Neural crest cell (in vitro differentiated cells): Measurements from ENCODE around the gene BABAM2. TPM values are rescaled to one million over a fixed set of nuclear protein-coding genes. Genes with fewer than 3 reads are reported as not detected.

Experiments
- DNase-seq: peaks from one replicate; pipeline ENCODE4 v3.0.0; 2021; ENCODE audit warnings: low read depth, mixed read lengths, low spot score
- H3K27ac Mint-ChIP-seq: one replicate; pipeline ENCODE4 v1.8.0; 2021; ENCODE audit warnings: mild to moderate bottlenecking, mixed read lengths; ENCODE audit not compliant: unreplicated experiment
- H3K27me3 Mint-ChIP-seq: 2 replicates; pipeline ENCODE4 v1.8.0; 2021; ENCODE audit warnings: low read depth, mild to moderate bottlenecking, mixed read lengths
- H3K36me3 Mint-ChIP-seq: 2 replicates; pipeline ENCODE4 v1.8.0; 2021; ENCODE audit warnings: low read depth, mild to moderate bottlenecking, mixed read lengths
- H3K4me1 Mint-ChIP-seq: 2 replicates; pipeline ENCODE4 v1.8.0; 2021; ENCODE audit warnings: mixed read lengths
- H3K4me3 Mint-ChIP-seq: one replicate; pipeline ENCODE4 v1.8.0; 2021; ENCODE audit warnings: mild to moderate bottlenecking, mixed read lengths
- H3K9me3 Mint-ChIP-seq: 2 replicates; pipeline ENCODE4 v1.8.0; 2021; ENCODE audit warnings: mixed read lengths
- long read RNA-seq: library from polyadenylated mRNA; unstranded; transcript quantifications from one replicate; pipeline ENCODE4 v2.0.0, GENCODE V29; 2020
- total RNA-seq: library from RNA; stranded (reverse); gene quantifications from 2 replicates; pipeline ENCODE4 v1.2.1, GENCODE V29; 2021
- TF ChIP-seq, protein P1 (sequence below): fragments of 200-600 bp; sonication (generic); conservative IDR thresholded peaks from 2 replicates; pipeline ENCODE4 v1.5.0; 2021; ENCODE audit warnings: antibody characterized with exemption, mild to moderate bottlenecking

The BABAM2 gene
- 28.6 and 30.8 TPM in 2 replicates for total RNA-seq
- long read RNA-seq, transcript BABAM2-202 (13 exons, 1,852 nt): minor isoform, 8 of 81 reads
- long read RNA-seq, transcript BABAM2-204 (12 exons, 1,657 nt): major isoform, 57 of 81 reads
- long read RNA-seq, transcript BABAM2-203 (13 exons, 1,686 nt): minor isoform, 5 of 81 reads
- long read RNA-seq, partial matches to known transcripts: 3 of 81 reads
- long read RNA-seq, other reads (novel, unspliced or antisense): 4 of 81 reads

DNA sequence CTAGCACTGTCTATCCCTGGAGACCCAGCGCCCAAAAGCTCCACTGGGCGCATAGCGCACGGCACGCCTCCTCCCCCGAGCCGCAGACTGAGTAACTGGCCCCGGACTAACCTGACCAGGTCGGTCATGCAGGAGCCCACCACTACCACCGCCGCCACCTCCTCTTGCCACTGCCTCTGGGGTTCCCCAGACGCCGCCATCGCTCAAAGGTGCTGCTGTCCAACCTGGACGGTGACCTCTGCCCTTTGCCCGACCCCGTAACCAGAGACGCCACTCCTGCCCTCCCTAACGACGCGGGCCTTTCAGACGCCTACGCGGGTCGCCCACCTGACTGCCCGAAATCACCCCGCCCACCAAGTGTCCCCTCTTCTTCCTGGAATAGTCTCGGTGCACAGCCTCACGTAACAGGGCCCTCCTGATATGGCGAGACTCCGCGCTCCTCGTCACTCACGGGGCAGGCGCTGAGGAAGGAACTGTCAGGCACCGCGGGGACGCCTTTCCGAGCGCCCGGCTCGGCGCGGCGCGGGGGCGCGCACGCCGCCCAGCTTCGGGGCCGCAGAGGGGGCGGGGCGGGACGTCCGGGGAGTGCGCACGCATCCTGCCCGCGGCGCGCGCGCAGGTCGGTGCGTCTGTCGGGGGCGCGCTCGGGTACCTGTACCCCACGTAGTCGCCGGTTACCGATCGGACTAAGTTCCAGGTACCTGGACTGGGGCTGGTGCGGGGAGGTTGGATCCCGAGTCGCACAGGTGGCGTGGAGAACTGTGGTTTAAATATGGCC, at the start of gene BABAM2, which contains the start of gene RBKS:
Gene BABAM2 (plus strand): TSS at position 584 of the 778 bp plus-strand sequence. CDS start 3,828 bp downstream, outside the sequence.
Gene RBKS (minus strand): TSS at position 242 of the 778 bp plus-strand sequence. CDS start 42 bp downstream, at position 200.
- peak; percentile 76 for DNase-seq
- Mint-ChIP-seq H3K27me3 (no peaks in the 10 kb centered on the region), H3K27ac (peak within 1 kb of the TSS; percentile 100), H3K4me3 (peak within 1 kb of the TSS; percentile 96), H3K36me3 (no peaks in the 10 kb centered on the region), H3K4me1 (peaks cover 21% of the 10 kb centered on the region), H3K9me3 (no peaks in the 10 kb centered on the region)
- TF ChIP-seq, protein P1, sequence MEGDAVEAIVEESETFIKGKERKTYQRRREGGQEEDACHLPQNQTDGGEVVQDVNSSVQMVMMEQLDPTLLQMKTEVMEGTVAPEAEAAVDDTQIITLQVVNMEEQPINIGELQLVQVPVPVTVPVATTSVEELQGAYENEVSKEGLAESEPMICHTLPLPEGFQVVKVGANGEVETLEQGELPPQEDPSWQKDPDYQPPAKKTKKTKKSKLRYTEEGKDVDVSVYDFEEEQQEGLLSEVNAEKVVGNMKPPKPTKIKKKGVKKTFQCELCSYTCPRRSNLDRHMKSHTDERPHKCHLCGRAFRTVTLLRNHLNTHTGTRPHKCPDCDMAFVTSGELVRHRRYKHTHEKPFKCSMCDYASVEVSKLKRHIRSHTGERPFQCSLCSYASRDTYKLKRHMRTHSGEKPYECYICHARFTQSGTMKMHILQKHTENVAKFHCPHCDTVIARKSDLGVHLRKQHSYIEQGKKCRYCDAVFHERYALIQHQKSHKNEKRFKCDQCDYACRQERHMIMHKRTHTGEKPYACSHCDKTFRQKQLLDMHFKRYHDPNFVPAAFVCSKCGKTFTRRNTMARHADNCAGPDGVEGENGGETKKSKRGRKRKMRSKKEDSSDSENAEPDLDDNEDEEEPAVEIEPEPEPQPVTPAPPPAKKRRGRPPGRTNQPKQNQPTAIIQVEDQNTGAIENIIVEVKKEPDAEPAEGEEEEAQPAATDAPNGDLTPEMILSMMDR: no peak

DNA sequence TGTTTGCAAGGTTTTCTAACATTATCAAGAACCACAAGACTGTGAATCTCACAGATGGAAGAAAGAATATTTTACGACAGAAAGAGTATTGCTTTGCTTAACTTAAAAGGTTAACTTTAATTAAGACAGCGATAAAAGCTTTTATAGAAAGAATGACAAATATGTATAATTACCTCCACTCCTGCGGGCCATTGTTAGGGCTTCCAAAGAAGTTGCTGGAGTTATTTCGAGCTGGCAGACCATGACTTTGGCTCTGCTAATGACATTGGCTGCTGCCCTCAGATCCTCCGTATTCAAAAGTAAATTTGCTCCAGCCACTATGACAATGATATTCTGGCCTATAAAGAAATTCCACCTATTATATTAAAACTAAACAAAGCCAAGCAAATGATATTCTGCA, 47.6 kb upstream of the BABAM2 start:
- Mint-ChIP-seq H3K27me3 (no peaks in the 10 kb centered on the region), H3K9me3 (no peaks in the 10 kb centered on the region)
- TF ChIP-seq, protein P1: no peak

DNA sequence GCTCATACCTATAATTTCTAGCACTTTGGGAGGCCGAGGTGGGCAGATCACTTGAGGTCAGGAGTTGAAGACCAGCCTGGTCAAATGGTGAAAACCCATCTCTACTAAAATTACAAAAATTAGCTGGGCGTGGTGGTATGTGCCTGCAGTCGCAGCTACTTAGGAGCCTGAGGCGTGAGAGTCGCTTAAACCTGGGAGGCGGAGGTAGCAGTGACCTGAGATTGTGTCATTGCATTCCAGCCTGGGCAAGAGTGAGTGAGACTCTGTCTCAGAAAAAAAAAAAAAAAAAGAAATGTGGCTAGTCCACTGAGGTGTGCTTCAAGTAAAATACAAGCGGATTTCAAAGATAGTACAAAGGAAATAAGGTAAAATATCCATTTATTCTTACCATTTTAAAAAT, 46.5 kb upstream of the BABAM2 start:
- TF ChIP-seq, protein P1: no peak
- H3K4me1 Mint-ChIP-seq: no peaks in the 10 kb centered on the region
- no peaks in the 10 kb centered on the region for H3K36me3 Mint-ChIP-seq
- DNase-seq: no peak
- no peak overlapping the region for H3K4me3 Mint-ChIP-seq
- no peak overlapping the region for H3K27ac Mint-ChIP-seq
- no peaks in the 10 kb centered on the region for H3K27me3 Mint-ChIP-seq
- H3K9me3 Mint-ChIP-seq: no peaks in the 10 kb centered on the region

More for the DNA sequence above, 47.6 kb upstream of the BABAM2 start:
- Mint-ChIP-seq H3K4me3 (no peak overlapping the region), H3K27ac (no peak overlapping the region), H3K4me1 (no peaks in the 10 kb centered on the region), H3K36me3 (no peaks in the 10 kb centered on the region)
- no peak for DNase-seq

DNA sequence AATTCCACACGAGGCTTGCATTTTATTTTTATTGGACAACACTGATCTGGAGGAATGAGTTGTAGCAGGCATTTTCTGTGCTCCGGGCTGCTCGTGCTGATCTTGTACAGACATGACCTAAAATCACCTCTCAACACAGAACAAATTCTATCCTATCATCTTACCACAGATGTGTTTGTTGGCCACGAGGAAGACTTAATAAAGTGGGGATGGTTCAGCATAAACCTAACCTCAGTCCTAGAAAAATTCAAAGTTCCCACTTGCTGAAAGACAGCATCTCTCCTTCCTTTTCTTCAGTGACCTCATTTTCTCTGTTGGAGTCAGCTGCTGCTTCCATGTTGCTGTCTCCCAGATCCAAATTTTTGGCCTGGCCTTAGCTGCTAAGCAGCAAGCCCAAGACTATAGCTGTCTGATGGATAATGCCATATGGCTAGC, 45.7 kb upstream of the BABAM2 start:
- H3K27me3 Mint-ChIP-seq: no peaks in the 10 kb centered on the region
- TF ChIP-seq, protein P1: no peak
- no peak overlapping the region for H3K4me3 Mint-ChIP-seq

DNA sequence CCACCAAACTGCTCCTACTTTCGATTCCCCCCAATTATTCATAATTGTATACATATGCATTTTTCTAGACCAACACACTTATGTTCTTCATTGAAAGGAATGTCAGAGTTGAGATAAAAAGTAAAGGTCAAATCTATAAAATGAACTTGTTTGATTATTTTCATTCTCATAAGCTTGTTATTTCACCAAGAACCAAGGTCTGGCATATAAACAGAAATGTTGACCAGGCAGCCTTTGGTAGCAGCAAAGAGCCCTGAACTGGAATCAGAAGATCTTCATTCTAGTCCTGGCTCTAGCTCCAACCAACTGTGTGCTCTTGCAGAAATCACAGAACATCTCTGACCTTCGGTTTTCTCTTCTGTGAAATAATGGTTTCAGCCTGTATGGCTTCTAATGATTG, 43.2 kb upstream of the BABAM2 start:
- Mint-ChIP-seq H3K27ac (no peak overlapping the region), H3K4me3 (no peak overlapping the region), H3K4me1 (no peaks in the 10 kb centered on the region), H3K27me3 (no peaks in the 10 kb centered on the region), H3K36me3 (no peaks in the 10 kb centered on the region), H3K9me3 (no peaks in the 10 kb centered on the region)
- no peak for DNase-seq
- TF ChIP-seq, protein P1: no peak

More for the DNA sequence above, 45.7 kb upstream of the BABAM2 start:
- H3K27ac Mint-ChIP-seq: no peak overlapping the region
- no peak for DNase-seq
- no peaks in the 10 kb centered on the region for H3K36me3 Mint-ChIP-seq
- no peaks in the 10 kb centered on the region for H3K9me3 Mint-ChIP-seq
- no peaks in the 10 kb centered on the region for H3K4me1 Mint-ChIP-seq
